ENCODE data around the gene SOX10. TPM values are rescaled to one million over a fixed set of nuclear protein-coding genes. Genes with fewer than 3 reads are reported as not detected.

Gene SOX10
- total and polyA plus RNA-seq, 9 of the 15 experiments (the other 6 are each of a cell fraction or from before 2014, with no cell fraction given) = not detected

- no peak for TF ChIP-seq ZNF592 (IDR thresholded peaks at IDR 0.05)
- no peak for TF ChIP-seq FOXP1 (CRISPR knock-in tag; IDR thresholded peaks at IDR 0.05)
- no peak for TF ChIP-seq ZNF436 (CRISPR knock-in tag; IDR thresholded peaks at IDR 0.05)
- TF ChIP-seq ZNF280B (CRISPR knock-in tag; IDR thresholded peaks at IDR 0.05) = no peak
- no peak for TF ChIP-seq TAF1 (IDR thresholded peaks at IDR 0.05; ENCODE audit: control insufficient read depth, extremely low read depth, insufficient read depth, low read length, severe bottlenecking)
- TF ChIP-seq ZBTB1 (CRISPR knock-in tag; IDR thresholded peaks at IDR 0.05; ENCODE audit: borderline replicate concordance, low read depth) = no peak
- no peak for TF ChIP-seq SPI1 (IDR thresholded peaks at IDR 0.05; ENCODE audit: borderline replicate concordance, low read depth, low read length)
- no peak for TF ChIP-seq ZNF695 (CRISPR knock-in tag; IDR thresholded peaks at IDR 0.05)
- no peak for TF ChIP-seq E2F3 (CRISPR knock-in tag; IDR thresholded peaks at IDR 0.05)
- TF ChIP-seq ZFP36 (IDR thresholded peaks at IDR 0.05; ENCODE audit: low read depth, low read length, partially characterized antibody) = no peak
- TF ChIP-seq AFF4 (CRISPR knock-in tag; IDR thresholded peaks at IDR 0.05) = no peak
- TF ChIP-seq HDAC2 (IDR thresholded peaks at IDR 0.05) = no peak
- no peak for TF ChIP-seq PKNOX1 (IDR thresholded peaks at IDR 0.05)
Observed at GRCh38 chr22:37926358-37926757, 58.0 kb downstream of the SOX10 start (continued).
